Caco-2 (cell line): ENCODE measurements around the gene CCDC110. TPM values are rescaled to one million over a fixed set of nuclear protein-coding genes. Genes with fewer than 3 reads are reported as not detected.

Experiments used
- BruUV-seq: library from RNA; stranded (reverse); fragments of 400-500 nt; replicated peaks from 2 replicates; lab custom pipeline; 2021; lab: Mats Ljungman, UMichigan
- CTCF ChIA-PET: fragments of 300-600 bp; sonication (Branson Sonifier 250); formaldehyde crosslinking; loops from one replicate; lab custom pipeline; 2022; ENCODE audit warnings: antibody characterized with exemption; lab: Charles Lee
- POLR2A ChIA-PET: fragments of 300-600 bp; sonication (Branson Sonifier 250); formaldehyde crosslinking; loops from one replicate; lab custom pipeline; 2022; ENCODE audit warnings: antibody characterized with exemption; lab: Charles Lee
- DNase-seq, 2 experiments: peaks; one replicate each; pipeline versions ENCODE4 v3.0.0 to v3.0.0-alpha.2; 2020 to 2022
- H3K27me3 ChIP-seq: replicated peaks from 2 replicates; pipeline ENCODE4 v1.6.0; 2011; ENCODE audit warnings: low read length; ENCODE audit not compliant: control insufficient read depth, insufficient read depth
- H3K36me3 ChIP-seq: 2 replicates; pipeline ENCODE4 v1.5.1; 2011; ENCODE audit warnings: low read length; ENCODE audit not compliant: control insufficient read depth, insufficient read depth
- H3K4me1 ChIP-seq: fragments of 250-450 bp; sonication (Bioruptor Pico); 2 replicates; pipeline ENCODE4 v1.5.1; 2020; ENCODE audit warnings: mild to moderate bottlenecking
- H3K4me3 ChIP-seq: 2 replicates; pipeline ENCODE4 v1.5.1; 2011; ENCODE audit warnings: low read depth, mild to moderate bottlenecking, control low read depth, low read length
- H3K9me3 ChIP-seq: fragments of 250-450 bp; sonication (Bioruptor Pico); 2 replicates; pipeline ENCODE4 v1.5.1; 2020; ENCODE audit warnings: mild to moderate bottlenecking, moderate library complexity
- H3K27ac Mint-ChIP-seq: one replicate; pipeline ENCODE4 v1.8.0; 2022; ENCODE audit warnings: mixed read lengths; ENCODE audit not compliant: unreplicated experiment
- H3K27me3 Mint-ChIP-seq: one replicate; pipeline ENCODE4 v1.8.0; 2022; ENCODE audit warnings: mixed read lengths; ENCODE audit not compliant: insufficient read depth, unreplicated experiment
- H3K36me3 Mint-ChIP-seq: one replicate; pipeline ENCODE4 v1.8.0; 2022; ENCODE audit warnings: mild to moderate bottlenecking, mixed read lengths; ENCODE audit not compliant: insufficient read depth, unreplicated experiment
- H3K4me1 Mint-ChIP-seq: one replicate; pipeline ENCODE4 v1.8.0; 2022; ENCODE audit warnings: low read depth, mixed read lengths; ENCODE audit not compliant: unreplicated experiment
- H3K4me3 Mint-ChIP-seq: one replicate; pipeline ENCODE4 v1.8.0; 2022; ENCODE audit warnings: mild to moderate bottlenecking, moderate library complexity, mixed read lengths; ENCODE audit not compliant: unreplicated experiment
- H3K9me3 Mint-ChIP-seq: one replicate; pipeline ENCODE4 v1.8.0; 2022; ENCODE audit warnings: mixed read lengths; ENCODE audit not compliant: unreplicated experiment
- intact Hi-C: fragments of 100-400 bp; cut with micrococcal nuclease; formaldehyde crosslinking; loops from one replicate; pipeline ENCODE4 v1.10.0; 2022; ENCODE audit not compliant: unreplicated experiment
- total RNA-seq: library from RNA; stranded (reverse); gene quantifications from 2 replicates; pipeline ENCODE4 v1.2.3, GENCODE V29; 2022
- TF ChIP-seq, protein P1 (sequence below), 2 experiments: fragments of 200-600 bp in 1 of 2; IDR thresholded peaks; 1 replicate in 1 of 2; 2 replicates in 1 of 2; pipeline versions ENCODE4 v1.5.1 to v1.8.0; 2011 to 2022; ENCODE audit warnings: antibody characterized with exemption in 1 of 2, control low read depth in 1 of 2, inconsistent platforms in 1 of 2, low read depth in 1 of 2, low read length in 1 of 2, mild to moderate bottlenecking in 1 of 2, moderate library complexity in 1 of 2; ENCODE audit not compliant: insufficient read depth in 1 of 2, severe bottlenecking in 1 of 2, unreplicated experiment in 1 of 2

The CCDC110 gene
- total RNA-seq, 1 experiment from 2014 or later: not detected

DNA sequence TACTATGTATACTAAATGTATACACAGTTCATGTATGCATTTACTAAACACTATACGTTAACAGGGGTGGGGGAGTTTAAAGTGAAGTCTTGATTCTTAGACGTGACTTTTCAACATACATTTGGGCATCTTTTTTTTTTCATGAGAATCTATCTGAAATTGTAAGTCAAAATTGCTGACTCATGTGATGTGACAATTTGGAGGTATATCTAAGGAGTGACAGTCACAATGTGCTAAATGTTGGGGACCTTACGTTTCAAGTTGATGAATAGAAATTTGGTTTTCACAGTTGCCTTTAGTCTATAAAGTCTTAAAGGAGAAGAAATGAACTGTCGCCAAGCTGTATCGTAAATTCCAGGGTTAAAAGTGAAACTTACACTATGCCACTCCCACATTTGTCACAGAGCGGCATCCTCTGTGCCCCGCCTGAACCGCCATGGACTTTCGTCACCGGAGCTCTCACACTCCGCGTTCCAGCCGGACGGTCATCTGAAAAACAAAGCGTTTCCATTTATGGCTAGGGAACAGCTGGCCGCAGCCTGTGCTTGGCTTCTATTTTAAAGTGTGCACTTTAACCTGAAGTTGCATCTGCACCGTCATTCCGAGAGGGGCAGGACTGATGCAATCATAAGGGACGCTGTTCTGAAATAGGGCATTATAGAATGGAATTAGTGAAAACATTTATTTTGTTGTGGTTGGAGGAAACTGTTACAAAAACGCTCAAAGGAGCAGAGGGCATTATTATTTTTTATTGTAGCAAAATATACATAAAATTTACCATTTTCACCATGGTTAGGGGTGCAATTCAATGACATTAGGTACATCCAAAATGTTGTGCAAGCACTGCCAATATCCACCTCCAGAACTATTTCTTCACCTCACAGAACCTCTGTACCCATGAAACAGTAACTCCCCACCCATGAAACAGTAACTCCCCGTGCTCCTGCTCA, 32.8 kb upstream of the CCDC110 start:
- H3K36me3 Mint-ChIP-seq: no peaks in the 10 kb centered on the region
- H3K36me3 ChIP-seq: no peaks in the 10 kb centered on the region
- intact Hi-C loops: loop anchor here (1.0 kb wide), 4 partner anchors 9 to 93 kb away; partner anchors contain the start of genes CCDC110 and PDLIM3
- H3K4me3 ChIP-seq: peak overlapping the region; percentile 26
- TSS peak; percentile 83 for BruUV-seq
- peaks cover 8% of the 10 kb centered on the region for H3K4me1 Mint-ChIP-seq
- H3K27ac Mint-ChIP-seq: peak overlapping the region; percentile 86
- TF ChIP-seq, protein P1, sequence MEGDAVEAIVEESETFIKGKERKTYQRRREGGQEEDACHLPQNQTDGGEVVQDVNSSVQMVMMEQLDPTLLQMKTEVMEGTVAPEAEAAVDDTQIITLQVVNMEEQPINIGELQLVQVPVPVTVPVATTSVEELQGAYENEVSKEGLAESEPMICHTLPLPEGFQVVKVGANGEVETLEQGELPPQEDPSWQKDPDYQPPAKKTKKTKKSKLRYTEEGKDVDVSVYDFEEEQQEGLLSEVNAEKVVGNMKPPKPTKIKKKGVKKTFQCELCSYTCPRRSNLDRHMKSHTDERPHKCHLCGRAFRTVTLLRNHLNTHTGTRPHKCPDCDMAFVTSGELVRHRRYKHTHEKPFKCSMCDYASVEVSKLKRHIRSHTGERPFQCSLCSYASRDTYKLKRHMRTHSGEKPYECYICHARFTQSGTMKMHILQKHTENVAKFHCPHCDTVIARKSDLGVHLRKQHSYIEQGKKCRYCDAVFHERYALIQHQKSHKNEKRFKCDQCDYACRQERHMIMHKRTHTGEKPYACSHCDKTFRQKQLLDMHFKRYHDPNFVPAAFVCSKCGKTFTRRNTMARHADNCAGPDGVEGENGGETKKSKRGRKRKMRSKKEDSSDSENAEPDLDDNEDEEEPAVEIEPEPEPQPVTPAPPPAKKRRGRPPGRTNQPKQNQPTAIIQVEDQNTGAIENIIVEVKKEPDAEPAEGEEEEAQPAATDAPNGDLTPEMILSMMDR (IDR thresholded peaks at IDR 0.05; ENCODE audit: insufficient read depth in 1 of 2, low read depth in 1 of 2, low read length in 1 of 2, severe bottlenecking in 1 of 2, unreplicated experiment in 1 of 2): no peak
- peaks cover 12% of the 10 kb centered on the region for H3K4me1 ChIP-seq
- H3K4me3 Mint-ChIP-seq: peak overlapping the region; percentile 73
- H3K27me3 Mint-ChIP-seq: no peaks in the 10 kb centered on the region
- peak; percentile 85 to 90 for DNase-seq
- ChIA-PET POLR2A (interaction anchor here (0.7 to 1.6 kb wide), 2 partner anchors 31 to 32 kb away, joined by 3 to 4 read pairs; partner anchors contain the start of gene PDLIM3), CTCF (no interaction called here)
- H3K9me3 Mint-ChIP-seq: no peaks in the 10 kb centered on the region
- no peaks in the 10 kb centered on the region for H3K27me3 ChIP-seq
- no peaks in the 10 kb centered on the region for H3K9me3 ChIP-seq

DNA sequence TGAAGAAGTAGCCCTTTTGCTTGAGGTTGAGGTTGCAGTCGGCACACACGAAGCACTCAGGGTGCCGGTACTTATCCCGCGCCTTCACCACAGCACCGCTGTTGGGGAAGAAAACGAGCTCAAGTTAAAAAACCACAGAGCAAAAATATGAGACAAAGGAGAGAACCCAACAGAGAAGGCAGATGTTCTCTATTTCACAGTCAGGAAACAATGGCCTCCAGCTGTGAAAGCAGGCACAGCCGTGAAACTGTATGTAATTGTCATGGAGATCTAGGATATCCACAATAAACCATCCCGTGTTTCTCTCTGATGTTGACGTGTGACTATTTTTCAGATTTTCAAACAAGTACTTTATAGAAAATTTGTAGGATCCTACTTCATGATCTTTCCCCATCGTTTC, 30.9 kb upstream of the CCDC110 start:
- peaks cover 12% of the 10 kb centered on the region for H3K4me1 ChIP-seq
- H3K36me3 ChIP-seq: no peaks in the 10 kb centered on the region
- Mint-ChIP-seq H3K4me3 (no peak overlapping the region), H3K27me3 (no peaks in the 10 kb centered on the region), H3K9me3 (no peaks in the 10 kb centered on the region), H3K27ac (no peak overlapping the region), H3K4me1 (peaks cover 8% of the 10 kb centered on the region), H3K36me3 (no peaks in the 10 kb centered on the region)
- DNase-seq: no peak
- no TSS peak for BruUV-seq
- H3K27me3 ChIP-seq: no peaks in the 10 kb centered on the region
- ChIA-PET POLR2A (no interaction called here), CTCF (no interaction called here)
- H3K4me3 ChIP-seq: no peak overlapping the region
- TF ChIP-seq, protein P1 (IDR thresholded peaks at IDR 0.05; ENCODE audit: insufficient read depth in 1 of 2, low read depth in 1 of 2, low read length in 1 of 2, severe bottlenecking in 1 of 2, unreplicated experiment in 1 of 2): no peak
- no peaks in the 10 kb centered on the region for H3K9me3 ChIP-seq
- intact Hi-C loops: no loop called here

DNA sequence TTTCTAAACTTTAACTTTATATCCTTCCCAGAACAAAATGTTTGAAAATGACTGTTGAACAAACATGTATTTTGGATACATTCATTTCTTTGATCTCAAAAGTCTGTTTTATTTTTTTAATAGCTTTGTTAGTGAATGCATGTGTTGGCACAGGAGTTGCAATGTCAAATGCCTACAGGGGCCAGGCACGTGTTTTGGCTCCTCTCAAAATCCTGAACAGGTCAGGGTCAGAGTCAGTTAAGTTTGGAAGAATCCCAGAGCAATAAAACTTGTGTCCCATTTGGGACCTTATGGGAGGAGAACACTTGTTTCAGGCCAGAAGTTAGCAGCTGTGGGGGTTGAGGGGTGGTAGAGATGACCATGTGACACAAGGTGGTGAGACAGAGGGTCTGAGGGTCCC, 29.0 kb upstream of the CCDC110 start:
- Mint-ChIP-seq H3K4me3 (no peak overlapping the region), H3K27ac (no peak overlapping the region), H3K36me3 (no peaks in the 10 kb centered on the region), H3K27me3 (no peaks in the 10 kb centered on the region), H3K9me3 (no peaks in the 10 kb centered on the region), H3K4me1 (peaks cover 8% of the 10 kb centered on the region)
- peaks cover 12% of the 10 kb centered on the region for H3K4me1 ChIP-seq
- no peak overlapping the region for H3K4me3 ChIP-seq
- H3K27me3 ChIP-seq: no peaks in the 10 kb centered on the region
- no peaks in the 10 kb centered on the region for H3K36me3 ChIP-seq
- ChIA-PET CTCF (interaction anchor here (0.6 kb wide), 1 partner anchor 53 kb away, joined by 3 read pairs; no protein-coding TSS in a partner anchor), POLR2A (no interaction called here)
- no peaks in the 10 kb centered on the region for H3K9me3 ChIP-seq
- no peak for DNase-seq
- TF ChIP-seq, protein P1 (IDR thresholded peaks at IDR 0.05; ENCODE audit: insufficient read depth in 1 of 2, low read depth in 1 of 2, low read length in 1 of 2, severe bottlenecking in 1 of 2, unreplicated experiment in 1 of 2): no peak
- BruUV-seq: no TSS peak
- intact Hi-C loops: no loop called here
